Measurements from ENCODE around the gene DRD3. TPM values are rescaled to one million over a fixed set of nuclear protein-coding genes. Genes with fewer than 3 reads are reported as not detected.

The DRD3 gene
- polyA plus RNA-seq, 1 donor from 2014 or later: not detected

GRCh38 chr3:114133947-114134346, 44.9 kb downstream of the DRD3 start:
- no peaks in the 10 kb centered on the region for H3K27me3 ChIP-seq (ENCODE audit: insufficient read depth, low read depth, low read length)
- H4K20me1 ChIP-seq (ENCODE audit: insufficient read depth): no peaks in the 10 kb centered on the region
- H3K27ac ChIP-seq (ENCODE audit: low read length): no peak overlapping the region
- H3K9me2 ChIP-seq (ENCODE audit: insufficient read depth, low read length): no peaks in the 10 kb centered on the region
- H3K4me3 ChIP-seq (ENCODE audit: low read length): no peak overlapping the region
- no peak overlapping the region for H3K9ac ChIP-seq (ENCODE audit: low read length)
- no peaks in the 10 kb centered on the region for H3K79me2 ChIP-seq (replicated peaks; ENCODE audit: insufficient read depth, low read length)
- no peaks in the 10 kb centered on the region for H3F3A ChIP-seq (ENCODE audit: insufficient read depth, low read length, poor library complexity, severe bottlenecking)
- no peak overlapping the region for H2AFZ ChIP-seq (ENCODE audit: low read depth, low read length)
- TF ChIP-seq RAD21 (conservative IDR thresholded peaks at IDR 0.05): no peak
- TF ChIP-seq REST (IDR thresholded peaks at IDR 0.05; ENCODE audit: borderline replicate concordance): no peak
- no peak for TF ChIP-seq EZH2 (IDR thresholded peaks at IDR 0.05; ENCODE audit: borderline replicate concordance, insufficient read depth, low read length, poor library complexity, severe bottlenecking)
- no peak for TF ChIP-seq MXI1 (conservative IDR thresholded peaks at IDR 0.05; ENCODE audit: poor library complexity, severe bottlenecking)
- no peak for TF ChIP-seq POLR2AphosphoS5 (IDR thresholded peaks at IDR 0.05)
- TF ChIP-seq SMC3 (conservative IDR thresholded peaks at IDR 0.05; ENCODE audit: poor library complexity): no peak
- no peak for TF ChIP-seq CTCF (IDR thresholded peaks at IDR 0.05; ENCODE audit: poor library complexity, severe bottlenecking)
- TF ChIP-seq EP300 (conservative IDR thresholded peaks at IDR 0.05; ENCODE audit: poor library complexity, severe bottlenecking): no peak
- TF ChIP-seq TAF1 (IDR thresholded peaks at IDR 0.05; ENCODE audit: low read depth): no peak
- no peaks in the 10 kb centered on the region for H3K9me3 ChIP-seq (ENCODE audit: low read length)
- H3K36me3 ChIP-seq (ENCODE audit: insufficient read depth, low read length): no peaks in the 10 kb centered on the region
- H3K4me2 ChIP-seq (ENCODE audit: low read length): no peak overlapping the region

- Histone ChIP-seq H3K9me3 (ENCODE audit: low read length) (no peaks in the 10 kb centered on the region), H3K4me3 (ENCODE audit: low read length) (no peak overlapping the region), H3F3A (ENCODE audit: insufficient read depth, low read length, poor library complexity, severe bottlenecking) (no peaks in the 10 kb centered on the region), H3K9me2 (ENCODE audit: insufficient read depth, low read length) (no peaks in the 10 kb centered on the region), H3K79me2 (replicated peaks; ENCODE audit: insufficient read depth, low read length) (no peaks in the 10 kb centered on the region), H3K4me2 (ENCODE audit: low read length) (no peak overlapping the region), H3K27me3 (ENCODE audit: insufficient read depth, low read depth, low read length) (no peaks in the 10 kb centered on the region), H3K36me3 (ENCODE audit: insufficient read depth, low read length) (no peaks in the 10 kb centered on the region), H2AFZ (ENCODE audit: low read depth, low read length) (no peak overlapping the region), H3K27ac (ENCODE audit: low read length) (no peak overlapping the region), H4K20me1 (ENCODE audit: insufficient read depth) (no peaks in the 10 kb centered on the region), H3K9ac (ENCODE audit: low read length) (no peak overlapping the region)
- TF ChIP-seq POLR2AphosphoS5 (IDR thresholded peaks at IDR 0.05): no peak
- no peak for TF ChIP-seq EP300 (conservative IDR thresholded peaks at IDR 0.05; ENCODE audit: poor library complexity, severe bottlenecking)
- no peak for TF ChIP-seq EZH2 (IDR thresholded peaks at IDR 0.05; ENCODE audit: borderline replicate concordance, insufficient read depth, low read length, poor library complexity, severe bottlenecking)
- TF ChIP-seq SMC3 (conservative IDR thresholded peaks at IDR 0.05; ENCODE audit: poor library complexity): no peak
- no peak for TF ChIP-seq TAF1 (IDR thresholded peaks at IDR 0.05; ENCODE audit: low read depth)
- no peak for TF ChIP-seq MXI1 (conservative IDR thresholded peaks at IDR 0.05; ENCODE audit: poor library complexity, severe bottlenecking)
- TF ChIP-seq CTCF (IDR thresholded peaks at IDR 0.05; ENCODE audit: poor library complexity, severe bottlenecking): no peak
- TF ChIP-seq RAD21 (conservative IDR thresholded peaks at IDR 0.05): no peak
- TF ChIP-seq REST (IDR thresholded peaks at IDR 0.05; ENCODE audit: borderline replicate concordance): no peak
These were observed 46.4 kb downstream of the DRD3 start for GRCh38 chr3:114132500-114132899.
